Neural progenitor cell (in vitro differentiated cells): Measurements from ENCODE around the gene FAM3B. TPM values are rescaled to one million over a fixed set of nuclear protein-coding genes. Genes with fewer than 3 reads are reported as not detected.

Experiments used
- DNase-seq: peaks from one replicate; pipeline ENCODE4 v3.0.0-alpha.2; 2016; ENCODE audit warnings: low spot score
- H2AFZ ChIP-seq: fragments of 200-600 bp; sonication (generic); replicated peaks from 2 replicates; pipeline ENCODE4 v1.6.1; 2016; ENCODE audit warnings: antibody characterized with exemption
- H3F3A ChIP-seq: fragments of 200-600 bp; sonication (generic); 2 replicates; pipeline ENCODE4 v1.6.1; 2016; ENCODE audit warnings: antibody characterized with exemption, low read depth
- H3K27ac ChIP-seq: fragments of 200-600 bp; sonication (generic); 2 replicates; pipeline ENCODE4 v1.5.1; 2016; ENCODE audit warnings: mild to moderate bottlenecking
- H3K27me3 ChIP-seq: fragments of 200-600 bp; sonication (generic); 2 replicates; pipeline ENCODE4 v1.6.1; 2016; ENCODE audit warnings: mild to moderate bottlenecking, moderate library complexity
- H3K36me3 ChIP-seq: fragments of 200-600 bp; sonication (generic); 2 replicates; pipeline ENCODE4 v1.5.1; 2016
- H3K4me1 ChIP-seq: fragments of 200-600 bp; sonication (generic); 2 replicates; pipeline ENCODE4 v1.6.1; 2016; ENCODE audit warnings: mixed run types
- H3K4me2 ChIP-seq: fragments of 200-600 bp; sonication (generic); 2 replicates; pipeline ENCODE4 v1.6.1; 2016
- H3K4me3 ChIP-seq: fragments of 200-600 bp; sonication (generic); 2 replicates; pipeline ENCODE4 v1.5.1; 2016
- H3K79me2 ChIP-seq: fragments of 200-600 bp; sonication (generic); 2 replicates; pipeline ENCODE4 v1.6.1; 2016; ENCODE audit warnings: low read depth
- H3K9ac ChIP-seq: fragments of 200-600 bp; sonication (generic); 2 replicates; pipeline ENCODE4 v1.6.1; 2016
- H3K9me3 ChIP-seq: fragments of 200-600 bp; sonication (generic); 2 replicates; pipeline ENCODE4 v1.5.1; 2016; ENCODE audit warnings: low read depth
- H4K20me1 ChIP-seq: fragments of 200-600 bp; sonication (generic); 2 replicates; pipeline ENCODE4 v1.6.1; 2016; ENCODE audit warnings: low read depth
- H3K27ac Mint-ChIP-seq: 3 replicates; pipeline ENCODE4 v1.8.0; 2021; ENCODE audit warnings: mixed read lengths
- H3K27me3 Mint-ChIP-seq: 2 replicates; pipeline ENCODE4 v1.8.0; 2022; ENCODE audit warnings: low read depth, mild to moderate bottlenecking, inconsistent platforms, moderate library complexity, mixed read lengths; ENCODE audit not compliant: insufficient read depth
- H3K36me3 Mint-ChIP-seq: 3 replicates; pipeline ENCODE4 v1.8.0; 2021; ENCODE audit warnings: mixed read lengths
- H3K4me1 Mint-ChIP-seq: 3 replicates; pipeline ENCODE4 v1.8.0; 2021; ENCODE audit warnings: mixed read lengths
- H3K4me3 Mint-ChIP-seq: 3 replicates; pipeline ENCODE4 v1.8.0; 2021; ENCODE audit warnings: mild to moderate bottlenecking, moderate library complexity, mixed read lengths
- H3K9me3 Mint-ChIP-seq: 3 replicates; pipeline ENCODE4 v1.8.0; 2020; ENCODE audit warnings: mixed read lengths
- EZH2 ChIP-seq: fragments of 200-600 bp; sonication (generic); IDR thresholded peaks from 2 replicates; pipeline ENCODE4 v1.6.1; 2017; ENCODE audit warnings: antibody characterized with exemption, mild to moderate bottlenecking, moderate library complexity
- EZH2phosphoT487 ChIP-seq: fragments of 200-600 bp; sonication (generic); IDR thresholded peaks from 2 replicates; pipeline ENCODE4 v1.6.1; 2017; ENCODE audit warnings: antibody characterized with exemption
- total RNA-seq: library from RNA; depleted of rRNA; stranded (reverse); fragments of >200 nt; gene quantifications from 2 replicates; pipeline ENCODE4 v1.2.3, GENCODE V29; 2015; ENCODE audit warnings: low replicate concordance
- TF ChIP-seq, protein P1 (sequence below): fragments of 200-600 bp; sonication (generic); IDR thresholded peaks from 2 replicates; pipeline ENCODE4 v1.5.1; 2017; ENCODE audit warnings: antibody characterized with exemption, mild to moderate bottlenecking

FAM3B gene
- total RNA-seq, 1 donor from 2014 or later = not detected

DNA sequence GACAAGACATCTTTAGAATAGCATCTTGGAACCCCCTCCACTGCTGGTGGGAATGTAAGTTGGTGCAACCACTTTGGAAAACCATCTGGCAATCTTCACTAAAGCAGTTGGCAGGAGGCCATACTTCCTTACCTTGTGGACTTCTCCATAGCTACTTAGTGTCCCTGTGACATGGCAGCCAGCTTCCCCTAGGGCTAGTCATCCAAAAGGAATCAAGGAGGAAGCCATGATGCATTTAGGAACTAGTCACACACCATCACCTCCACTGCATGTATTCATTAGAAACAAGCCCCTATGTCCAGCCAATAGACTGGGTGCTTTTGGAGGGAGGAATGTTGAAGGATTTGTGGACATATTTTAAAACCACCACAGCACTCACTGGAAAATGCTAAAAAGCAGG is 65.1 kb downstream of the FAM3B start:
- no peak overlapping the region for H3K4me2 ChIP-seq
- H3K9ac ChIP-seq = no peak overlapping the region
- peaks cover 2% of the 10 kb centered on the region for H3K36me3 Mint-ChIP-seq
- no peaks in the 10 kb centered on the region for H3K4me1 ChIP-seq
- H3K36me3 ChIP-seq = no peaks in the 10 kb centered on the region
- H2AFZ ChIP-seq = no peak overlapping the region
- H3K4me1 Mint-ChIP-seq = no peaks in the 10 kb centered on the region
- H3K4me3 Mint-ChIP-seq = no peak overlapping the region
- no peaks in the 10 kb centered on the region for H3K79me2 ChIP-seq
- no peak for DNase-seq
- peaks cover 6% of the 10 kb centered on the region for H3K27me3 Mint-ChIP-seq
- peaks cover 5% of the 10 kb centered on the region for H3K9me3 Mint-ChIP-seq
- H3K4me3 ChIP-seq = no peak overlapping the region
- no peaks in the 10 kb centered on the region for H3F3A ChIP-seq
- no peaks in the 10 kb centered on the region for H3K27me3 ChIP-seq
- H3K9me3 ChIP-seq = no peaks in the 10 kb centered on the region
- no peak overlapping the region for H3K27ac Mint-ChIP-seq
- no peak for TF ChIP-seq EZH2
- TF ChIP-seq EZH2phosphoT487 = no peak
- TF ChIP-seq, protein P1, sequence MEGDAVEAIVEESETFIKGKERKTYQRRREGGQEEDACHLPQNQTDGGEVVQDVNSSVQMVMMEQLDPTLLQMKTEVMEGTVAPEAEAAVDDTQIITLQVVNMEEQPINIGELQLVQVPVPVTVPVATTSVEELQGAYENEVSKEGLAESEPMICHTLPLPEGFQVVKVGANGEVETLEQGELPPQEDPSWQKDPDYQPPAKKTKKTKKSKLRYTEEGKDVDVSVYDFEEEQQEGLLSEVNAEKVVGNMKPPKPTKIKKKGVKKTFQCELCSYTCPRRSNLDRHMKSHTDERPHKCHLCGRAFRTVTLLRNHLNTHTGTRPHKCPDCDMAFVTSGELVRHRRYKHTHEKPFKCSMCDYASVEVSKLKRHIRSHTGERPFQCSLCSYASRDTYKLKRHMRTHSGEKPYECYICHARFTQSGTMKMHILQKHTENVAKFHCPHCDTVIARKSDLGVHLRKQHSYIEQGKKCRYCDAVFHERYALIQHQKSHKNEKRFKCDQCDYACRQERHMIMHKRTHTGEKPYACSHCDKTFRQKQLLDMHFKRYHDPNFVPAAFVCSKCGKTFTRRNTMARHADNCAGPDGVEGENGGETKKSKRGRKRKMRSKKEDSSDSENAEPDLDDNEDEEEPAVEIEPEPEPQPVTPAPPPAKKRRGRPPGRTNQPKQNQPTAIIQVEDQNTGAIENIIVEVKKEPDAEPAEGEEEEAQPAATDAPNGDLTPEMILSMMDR = no peak
- no peaks in the 10 kb centered on the region for H4K20me1 ChIP-seq
- H3K27ac ChIP-seq = no peak overlapping the region

DNA sequence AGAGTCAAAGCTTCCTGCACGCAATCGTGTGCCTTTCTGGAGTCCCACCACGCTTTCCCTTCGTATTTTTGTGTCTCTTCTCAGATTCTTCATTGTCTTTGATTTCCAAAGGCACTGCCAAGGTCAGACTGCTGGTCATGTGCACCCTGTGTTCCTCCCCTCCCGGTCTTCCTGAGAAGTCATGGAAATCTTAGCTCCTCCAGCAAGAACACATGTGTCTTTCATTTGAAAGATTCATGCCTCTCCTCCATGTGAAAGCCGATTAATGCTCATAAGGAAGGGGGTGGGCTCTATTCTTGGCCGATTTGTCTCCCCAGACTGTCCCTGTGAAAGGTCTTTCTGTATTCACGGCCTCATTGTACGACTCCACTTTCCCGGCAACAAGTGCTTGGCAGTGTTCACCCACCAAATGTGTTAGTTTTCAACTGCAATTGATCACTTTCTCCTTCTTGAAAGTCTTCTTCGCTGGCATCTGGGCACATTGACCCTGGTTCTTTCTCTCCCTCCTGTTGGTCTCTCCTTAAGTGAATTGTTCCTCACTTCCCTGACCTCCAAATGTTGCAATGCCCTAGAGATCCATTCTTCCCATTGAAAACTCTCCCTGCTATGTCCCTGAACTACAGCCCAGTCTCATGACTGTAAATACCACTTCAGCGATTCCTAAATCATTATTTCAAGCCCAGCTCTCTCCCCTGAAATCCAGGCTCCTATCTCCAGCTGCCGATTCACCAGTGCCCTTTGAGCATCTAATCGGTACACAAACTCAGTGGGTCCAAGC is 70.6 kb downstream of the FAM3B start:
- no peak overlapping the region for H3K4me2 ChIP-seq
- no peaks in the 10 kb centered on the region for H3K36me3 ChIP-seq
- no peak overlapping the region for H3K4me3 Mint-ChIP-seq

DNA sequence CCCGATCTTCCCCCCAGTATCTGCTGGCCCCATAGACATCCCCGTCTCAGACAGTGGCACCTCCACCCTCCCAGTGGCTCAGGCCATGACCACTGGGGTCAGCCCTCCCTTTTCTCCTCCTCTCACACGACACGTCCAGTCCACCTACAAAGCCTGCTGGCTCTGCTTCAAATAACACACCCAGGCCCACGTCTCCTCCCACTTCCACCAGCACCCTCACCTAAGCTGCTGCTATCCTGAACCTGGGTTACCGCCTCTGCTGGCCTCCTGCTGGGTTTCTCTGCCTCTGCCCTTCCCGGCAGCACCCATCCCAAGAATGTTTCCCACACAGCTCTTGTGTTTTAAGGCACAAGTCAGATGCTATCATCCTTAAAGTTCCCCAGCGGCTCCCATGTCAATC is 71.2 kb downstream of the FAM3B start:
- no peaks in the 10 kb centered on the region for H3K36me3 ChIP-seq
- no peak overlapping the region for H3K9ac ChIP-seq
- no peaks in the 10 kb centered on the region for H3K79me2 ChIP-seq
- no peak for DNase-seq
- TF ChIP-seq EZH2 (no peak), EZH2phosphoT487 (no peak)
- TF ChIP-seq, protein P1 = no peak
- H3K4me3 ChIP-seq = no peak overlapping the region
- H3K27ac ChIP-seq = no peak overlapping the region
- H3K27me3 ChIP-seq = no peaks in the 10 kb centered on the region
- H4K20me1 ChIP-seq = no peaks in the 10 kb centered on the region
- Mint-ChIP-seq H3K27ac (no peak overlapping the region), H3K4me1 (no peaks in the 10 kb centered on the region), H3K4me3 (no peak overlapping the region), H3K36me3 (no peaks in the 10 kb centered on the region), H3K9me3 (peaks cover 2% of the 10 kb centered on the region), H3K27me3 (peaks cover 3% of the 10 kb centered on the region)
- no peak overlapping the region for H3K4me2 ChIP-seq
- H2AFZ ChIP-seq = no peak overlapping the region
- H3K9me3 ChIP-seq = no peaks in the 10 kb centered on the region
- no peaks in the 10 kb centered on the region for H3F3A ChIP-seq
- no peaks in the 10 kb centered on the region for H3K4me1 ChIP-seq

More for the DNA sequence above, 70.6 kb downstream of the FAM3B start:
- H3K9me3 ChIP-seq = no peaks in the 10 kb centered on the region
- Mint-ChIP-seq H3K4me1 (no peaks in the 10 kb centered on the region), H3K36me3 (no peaks in the 10 kb centered on the region), H3K27ac (no peak overlapping the region), H3K27me3 (peaks cover 3% of the 10 kb centered on the region), H3K9me3 (peaks cover 2% of the 10 kb centered on the region)
- H4K20me1 ChIP-seq = no peaks in the 10 kb centered on the region
- H3F3A ChIP-seq = no peaks in the 10 kb centered on the region
- no peak overlapping the region for H3K4me3 ChIP-seq
- no peak overlapping the region for H2AFZ ChIP-seq
- no peak overlapping the region for H3K9ac ChIP-seq
- H3K27me3 ChIP-seq = no peaks in the 10 kb centered on the region
- no peaks in the 10 kb centered on the region for H3K4me1 ChIP-seq
- no peak for TF ChIP-seq EZH2
- DNase-seq = no peak
- no peak overlapping the region for H3K27ac ChIP-seq
- no peaks in the 10 kb centered on the region for H3K79me2 ChIP-seq

- Histone ChIP-seq H3K27ac (no peak overlapping the region), H3F3A (no peaks in the 10 kb centered on the region), H3K9me3 (no peaks in the 10 kb centered on the region), H3K9ac (no peak overlapping the region), H3K4me3 (no peak overlapping the region), H3K79me2 (no peaks in the 10 kb centered on the region), H3K4me1 (no peaks in the 10 kb centered on the region), H3K36me3 (no peaks in the 10 kb centered on the region), H4K20me1 (no peaks in the 10 kb centered on the region), H2AFZ (no peak overlapping the region), H3K4me2 (no peak overlapping the region), H3K27me3 (no peaks in the 10 kb centered on the region)
- Mint-ChIP-seq H3K9me3 (peaks cover 2% of the 10 kb centered on the region), H3K4me3 (no peak overlapping the region), H3K27ac (no peak overlapping the region), H3K4me1 (no peaks in the 10 kb centered on the region), H3K27me3 (peaks cover 3% of the 10 kb centered on the region), H3K36me3 (no peaks in the 10 kb centered on the region)
- TF ChIP-seq EZH2phosphoT487 (no peak), EZH2 (no peak)
- TF ChIP-seq, protein P1 = no peak
- no peak for DNase-seq
These were observed 71.7 kb downstream of the FAM3B start for GRCh38 chr21:41388259-41388658.
